HL-60 (cell line): ENCODE measurements around the gene USP11.

ENCODE experiments used
- CTCF ChIP-seq: IDR thresholded peaks from one replicate; pipeline ENCODE4 v1.5.1; 2011; ENCODE audit warnings: low read length, control low read depth, inconsistent platforms; ENCODE audit not compliant: insufficient read depth
- GABPA ChIP-seq: IDR thresholded peaks from 2 replicates; pipeline ENCODE4 v1.6.1; 2012; ENCODE audit warnings: low read depth
- POLR2AphosphoS5 ChIP-seq: IDR thresholded peaks from 2 replicates; pipeline ENCODE4 v1.6.1; 2012; ENCODE audit warnings: low read depth
- SPI1 ChIP-seq: IDR thresholded peaks from 2 replicates; pipeline ENCODE4 v1.6.1; 2012; ENCODE audit warnings: low read depth, mild to moderate bottlenecking, borderline replicate concordance
- TF ChIP-seq, protein P1 (sequence below): IDR thresholded peaks from 2 replicates; pipeline ENCODE4 v1.6.1; 2012; ENCODE audit warnings: low read depth; ENCODE audit not compliant: insufficient replicate concordance

DNA sequence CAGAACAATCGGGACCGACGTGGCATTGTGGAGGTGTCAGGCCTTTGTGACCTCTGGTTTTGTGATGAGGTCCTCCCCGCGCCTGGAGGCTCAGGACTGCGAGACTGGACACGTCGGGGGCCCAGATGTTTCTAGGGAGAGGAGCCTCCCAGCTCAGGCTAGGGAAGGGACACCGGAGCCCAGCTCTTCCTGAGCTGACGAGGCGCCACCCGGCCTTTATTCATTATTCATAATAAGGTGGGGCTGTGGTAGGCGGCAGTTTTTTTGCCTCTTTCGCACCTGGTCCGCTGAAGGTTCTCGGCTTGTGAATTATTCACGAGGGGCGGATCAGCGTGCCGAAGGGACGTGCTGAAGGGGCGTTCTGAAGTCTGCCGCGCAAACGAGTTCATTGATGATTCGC lies 41.5 kb upstream of the USP11 start:
- no peak for TF ChIP-seq CTCF
- TF ChIP-seq POLR2AphosphoS5 = no peak
- TF ChIP-seq, protein P1, sequence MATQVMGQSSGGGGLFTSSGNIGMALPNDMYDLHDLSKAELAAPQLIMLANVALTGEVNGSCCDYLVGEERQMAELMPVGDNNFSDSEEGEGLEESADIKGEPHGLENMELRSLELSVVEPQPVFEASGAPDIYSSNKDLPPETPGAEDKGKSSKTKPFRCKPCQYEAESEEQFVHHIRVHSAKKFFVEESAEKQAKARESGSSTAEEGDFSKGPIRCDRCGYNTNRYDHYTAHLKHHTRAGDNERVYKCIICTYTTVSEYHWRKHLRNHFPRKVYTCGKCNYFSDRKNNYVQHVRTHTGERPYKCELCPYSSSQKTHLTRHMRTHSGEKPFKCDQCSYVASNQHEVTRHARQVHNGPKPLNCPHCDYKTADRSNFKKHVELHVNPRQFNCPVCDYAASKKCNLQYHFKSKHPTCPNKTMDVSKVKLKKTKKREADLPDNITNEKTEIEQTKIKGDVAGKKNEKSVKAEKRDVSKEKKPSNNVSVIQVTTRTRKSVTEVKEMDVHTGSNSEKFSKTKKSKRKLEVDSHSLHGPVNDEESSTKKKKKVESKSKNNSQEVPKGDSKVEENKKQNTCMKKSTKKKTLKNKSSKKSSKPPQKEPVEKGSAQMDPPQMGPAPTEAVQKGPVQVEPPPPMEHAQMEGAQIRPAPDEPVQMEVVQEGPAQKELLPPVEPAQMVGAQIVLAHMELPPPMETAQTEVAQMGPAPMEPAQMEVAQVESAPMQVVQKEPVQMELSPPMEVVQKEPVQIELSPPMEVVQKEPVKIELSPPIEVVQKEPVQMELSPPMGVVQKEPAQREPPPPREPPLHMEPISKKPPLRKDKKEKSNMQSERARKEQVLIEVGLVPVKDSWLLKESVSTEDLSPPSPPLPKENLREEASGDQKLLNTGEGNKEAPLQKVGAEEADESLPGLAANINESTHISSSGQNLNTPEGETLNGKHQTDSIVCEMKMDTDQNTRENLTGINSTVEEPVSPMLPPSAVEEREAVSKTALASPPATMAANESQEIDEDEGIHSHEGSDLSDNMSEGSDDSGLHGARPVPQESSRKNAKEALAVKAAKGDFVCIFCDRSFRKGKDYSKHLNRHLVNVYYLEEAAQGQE = no peak
- TF ChIP-seq SPI1 = no peak
- TF ChIP-seq GABPA = no peak
